ENCODE results near the gene FGF18.

DNA sequence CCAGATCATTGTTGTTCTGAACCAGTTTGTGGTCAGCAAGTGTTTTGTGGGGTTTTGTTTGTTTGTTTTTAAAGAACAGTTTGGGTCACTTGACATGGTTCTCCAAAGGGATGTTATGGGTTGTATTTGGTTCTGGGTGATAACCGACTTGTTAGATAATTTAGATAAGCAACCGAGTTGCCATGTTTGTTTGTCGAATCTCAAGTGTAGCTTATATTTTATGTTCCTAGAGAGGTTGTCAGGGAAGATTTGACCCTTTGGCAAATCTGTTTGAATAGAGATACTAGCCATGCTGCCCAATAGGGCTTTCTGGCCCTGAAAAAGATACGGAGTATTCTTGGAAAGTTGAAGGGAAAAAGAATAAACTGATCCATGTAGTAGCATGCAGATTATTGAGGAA, 12.2 kb upstream of the FGF18 start:
- no peak for TF ChIP-seq CTCF (IDR thresholded peaks at IDR 0.05; ENCODE audit: low read depth, low read length, poor library complexity, severe bottlenecking)
- TF ChIP-seq EZH2phosphoT487 (IDR thresholded peaks at IDR 0.05; ENCODE audit: borderline replicate concordance, low read length) = no peak
